AG04449 (cell line): ENCODE data around the gene AKAP6.

Experiments used
- CTCF ChIA-PET: fragments of 350-600 bp; formaldehyde crosslinking; extraction: SDS; loops from one replicate; lab custom pipeline; 2021; ENCODE audit warnings: antibody characterized with exemption; lab: Yijun Ruan, JAX
- POLR2A ChIA-PET: fragments of 400-600, 350-600 bp; formaldehyde crosslinking; extraction: SDS; loops from one replicate; lab custom pipeline; 2020; ENCODE audit warnings: antibody characterized with exemption, inconsistent platforms; lab: Yijun Ruan, JAX
- DNase-seq: peaks from one replicate; pipeline ENCODE4 v3.0.0-alpha.2; 2010; ENCODE audit warnings: low read depth, low spot score
- H3K4me3 ChIP-seq: 2 replicates; pipeline ENCODE4 v1.5.1; 2011; ENCODE audit warnings: low read depth, mild to moderate bottlenecking, control low read depth, low read length
- CTCF ChIP-seq: IDR thresholded peaks from one replicate; pipeline ENCODE4 v1.5.1; 2011; ENCODE audit warnings: mild to moderate bottlenecking, moderate library complexity, low read length, control low read depth, inconsistent platforms; ENCODE audit not compliant: insufficient read depth; ENCODE audit errors: missing control alignments

AKAP6 gene

GRCh38 chr14:32327255-32327961 lies 1.7 kb upstream of the AKAP6 start:
- no peak overlapping the region for H3K4me3 ChIP-seq
- no peak for DNase-seq
- POLR2A ChIA-PET = no interaction called here
- CTCF ChIA-PET = interaction anchor here (0.9 kb wide), 1 partner anchor 86 kb away, joined by 3 read pairs; no protein-coding TSS in a partner anchor
- TF ChIP-seq CTCF = no peak

GRCh38 chr14:32329690-32330285 lies 690 bp downstream of the AKAP6 start:
- TF ChIP-seq CTCF = no peak
- no peak for DNase-seq
- CTCF ChIA-PET = no interaction called here
- no peak overlapping the region for H3K4me3 ChIP-seq
- POLR2A ChIA-PET = no interaction called here

- no peak for TF ChIP-seq CTCF
- POLR2A ChIA-PET = no interaction called here
- H3K4me3 ChIP-seq = no peak overlapping the region
- DNase-seq = no peak
- CTCF ChIA-PET = interaction anchor here (1.0 kb wide), 1 partner anchor 16 kb away, joined by 3 read pairs; no protein-coding TSS in a partner anchor
These were observed 1.4 kb downstream of the AKAP6 start for GRCh38 chr14:32330351-32331111.

- TF ChIP-seq CTCF = no peak
- CTCF ChIA-PET = interaction anchor here (1.0 kb wide), 1 partner anchor 15 kb away, joined by 3 read pairs; no protein-coding TSS in a partner anchor
- POLR2A ChIA-PET = no interaction called here
- no peak for DNase-seq
- no peak overlapping the region for H3K4me3 ChIP-seq
These were observed 2.1 kb downstream of the AKAP6 start for GRCh38 chr14:32331206-32331605.

GRCh38 chr14:32332415-32333316 lies 3.6 kb downstream of the AKAP6 start:
- ChIA-PET CTCF (no interaction called here), POLR2A (no interaction called here)
- no peak for TF ChIP-seq CTCF
- DNase-seq = no peak
- no peak overlapping the region for H3K4me3 ChIP-seq
